H1 (cell line): ENCODE data around the gene PAK2. TPM values are rescaled to one million over a fixed set of nuclear protein-coding genes. Genes with fewer than 3 reads are reported as not detected.

Experiments
- CREB1 ChIP-seq: IDR thresholded peaks from 2 replicates; pipeline ENCODE4 v1.6.1; 2012; ENCODE audit warnings: inconsistent platforms
- PHF8 ChIP-seq: fragments of 200-600 bp; sonication (generic); conservative IDR thresholded peaks from 2 replicates; pipeline ENCODE4 v1.7.1; 2012; ENCODE audit warnings: low read depth, mild to moderate bottlenecking, inconsistent platforms, low read length, moderate library complexity
- polyA plus RNA-seq, 7 experiments: library from polyadenylated mRNA; depleted of rRNA in 3 of 7; stranded (reverse) in 5 of 7; unstranded in 2 of 7; fragments of >200 nt in 5 of 7; fragments of 200-250 nt in 2 of 7; gene quantifications; 1 replicate in 5 of 7; 2 replicates in 1 of 7; 4 replicates in 1 of 7; pipeline versions ENCODE4 v1.2.1 to v1.2.3, GENCODE V29; 2011 to 2013; ENCODE audit warnings: missing spikeins in 2 of 7, mixed read lengths in 2 of 7
- total RNA-seq: library from RNA; stranded (reverse); fragmentation: NEBNext Ultra II Directional; extraction: Animal tissue kit (Norgen Biotek cat#: 25700); gene quantifications from 2 replicates; pipeline ENCODE4 v1.2.1, GENCODE V29; 2021
- TF ChIP-seq, protein P1 (sequence below): fragments of 300-600 bp; sonication (generic); IDR thresholded peaks from 2 replicates; pipeline ENCODE4 v1.7.1; 2012; ENCODE audit warnings: low read length, moderate library complexity, mild to moderate bottlenecking, inconsistent platforms; ENCODE audit not compliant: insufficient replicate concordance

The PAK2 gene
- total and polyA plus RNA-seq, 2 of the 8 experiments (the other 6 are each of a cell fraction or from before 2014, with no cell fraction given): 13.1 to 60.5 TPM

DNA sequence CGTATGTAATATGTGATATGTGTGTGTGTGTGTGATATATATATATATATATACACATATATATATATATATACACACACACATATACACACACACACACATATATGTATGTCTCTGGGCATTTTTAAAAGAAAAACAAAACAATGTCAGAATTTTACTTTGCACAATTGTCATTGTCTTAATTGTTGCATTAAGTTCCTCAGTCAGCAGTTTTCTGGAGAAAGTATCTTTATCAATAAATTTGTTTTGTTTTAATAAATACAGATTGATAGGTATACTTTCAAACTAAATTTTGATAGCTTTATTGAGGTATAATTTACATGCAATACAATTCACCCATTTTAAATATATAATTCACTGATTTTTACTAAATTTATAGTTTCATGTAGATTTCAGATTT, 65.1 kb downstream of the PAK2 start (continued):
- TF ChIP-seq, protein P1, sequence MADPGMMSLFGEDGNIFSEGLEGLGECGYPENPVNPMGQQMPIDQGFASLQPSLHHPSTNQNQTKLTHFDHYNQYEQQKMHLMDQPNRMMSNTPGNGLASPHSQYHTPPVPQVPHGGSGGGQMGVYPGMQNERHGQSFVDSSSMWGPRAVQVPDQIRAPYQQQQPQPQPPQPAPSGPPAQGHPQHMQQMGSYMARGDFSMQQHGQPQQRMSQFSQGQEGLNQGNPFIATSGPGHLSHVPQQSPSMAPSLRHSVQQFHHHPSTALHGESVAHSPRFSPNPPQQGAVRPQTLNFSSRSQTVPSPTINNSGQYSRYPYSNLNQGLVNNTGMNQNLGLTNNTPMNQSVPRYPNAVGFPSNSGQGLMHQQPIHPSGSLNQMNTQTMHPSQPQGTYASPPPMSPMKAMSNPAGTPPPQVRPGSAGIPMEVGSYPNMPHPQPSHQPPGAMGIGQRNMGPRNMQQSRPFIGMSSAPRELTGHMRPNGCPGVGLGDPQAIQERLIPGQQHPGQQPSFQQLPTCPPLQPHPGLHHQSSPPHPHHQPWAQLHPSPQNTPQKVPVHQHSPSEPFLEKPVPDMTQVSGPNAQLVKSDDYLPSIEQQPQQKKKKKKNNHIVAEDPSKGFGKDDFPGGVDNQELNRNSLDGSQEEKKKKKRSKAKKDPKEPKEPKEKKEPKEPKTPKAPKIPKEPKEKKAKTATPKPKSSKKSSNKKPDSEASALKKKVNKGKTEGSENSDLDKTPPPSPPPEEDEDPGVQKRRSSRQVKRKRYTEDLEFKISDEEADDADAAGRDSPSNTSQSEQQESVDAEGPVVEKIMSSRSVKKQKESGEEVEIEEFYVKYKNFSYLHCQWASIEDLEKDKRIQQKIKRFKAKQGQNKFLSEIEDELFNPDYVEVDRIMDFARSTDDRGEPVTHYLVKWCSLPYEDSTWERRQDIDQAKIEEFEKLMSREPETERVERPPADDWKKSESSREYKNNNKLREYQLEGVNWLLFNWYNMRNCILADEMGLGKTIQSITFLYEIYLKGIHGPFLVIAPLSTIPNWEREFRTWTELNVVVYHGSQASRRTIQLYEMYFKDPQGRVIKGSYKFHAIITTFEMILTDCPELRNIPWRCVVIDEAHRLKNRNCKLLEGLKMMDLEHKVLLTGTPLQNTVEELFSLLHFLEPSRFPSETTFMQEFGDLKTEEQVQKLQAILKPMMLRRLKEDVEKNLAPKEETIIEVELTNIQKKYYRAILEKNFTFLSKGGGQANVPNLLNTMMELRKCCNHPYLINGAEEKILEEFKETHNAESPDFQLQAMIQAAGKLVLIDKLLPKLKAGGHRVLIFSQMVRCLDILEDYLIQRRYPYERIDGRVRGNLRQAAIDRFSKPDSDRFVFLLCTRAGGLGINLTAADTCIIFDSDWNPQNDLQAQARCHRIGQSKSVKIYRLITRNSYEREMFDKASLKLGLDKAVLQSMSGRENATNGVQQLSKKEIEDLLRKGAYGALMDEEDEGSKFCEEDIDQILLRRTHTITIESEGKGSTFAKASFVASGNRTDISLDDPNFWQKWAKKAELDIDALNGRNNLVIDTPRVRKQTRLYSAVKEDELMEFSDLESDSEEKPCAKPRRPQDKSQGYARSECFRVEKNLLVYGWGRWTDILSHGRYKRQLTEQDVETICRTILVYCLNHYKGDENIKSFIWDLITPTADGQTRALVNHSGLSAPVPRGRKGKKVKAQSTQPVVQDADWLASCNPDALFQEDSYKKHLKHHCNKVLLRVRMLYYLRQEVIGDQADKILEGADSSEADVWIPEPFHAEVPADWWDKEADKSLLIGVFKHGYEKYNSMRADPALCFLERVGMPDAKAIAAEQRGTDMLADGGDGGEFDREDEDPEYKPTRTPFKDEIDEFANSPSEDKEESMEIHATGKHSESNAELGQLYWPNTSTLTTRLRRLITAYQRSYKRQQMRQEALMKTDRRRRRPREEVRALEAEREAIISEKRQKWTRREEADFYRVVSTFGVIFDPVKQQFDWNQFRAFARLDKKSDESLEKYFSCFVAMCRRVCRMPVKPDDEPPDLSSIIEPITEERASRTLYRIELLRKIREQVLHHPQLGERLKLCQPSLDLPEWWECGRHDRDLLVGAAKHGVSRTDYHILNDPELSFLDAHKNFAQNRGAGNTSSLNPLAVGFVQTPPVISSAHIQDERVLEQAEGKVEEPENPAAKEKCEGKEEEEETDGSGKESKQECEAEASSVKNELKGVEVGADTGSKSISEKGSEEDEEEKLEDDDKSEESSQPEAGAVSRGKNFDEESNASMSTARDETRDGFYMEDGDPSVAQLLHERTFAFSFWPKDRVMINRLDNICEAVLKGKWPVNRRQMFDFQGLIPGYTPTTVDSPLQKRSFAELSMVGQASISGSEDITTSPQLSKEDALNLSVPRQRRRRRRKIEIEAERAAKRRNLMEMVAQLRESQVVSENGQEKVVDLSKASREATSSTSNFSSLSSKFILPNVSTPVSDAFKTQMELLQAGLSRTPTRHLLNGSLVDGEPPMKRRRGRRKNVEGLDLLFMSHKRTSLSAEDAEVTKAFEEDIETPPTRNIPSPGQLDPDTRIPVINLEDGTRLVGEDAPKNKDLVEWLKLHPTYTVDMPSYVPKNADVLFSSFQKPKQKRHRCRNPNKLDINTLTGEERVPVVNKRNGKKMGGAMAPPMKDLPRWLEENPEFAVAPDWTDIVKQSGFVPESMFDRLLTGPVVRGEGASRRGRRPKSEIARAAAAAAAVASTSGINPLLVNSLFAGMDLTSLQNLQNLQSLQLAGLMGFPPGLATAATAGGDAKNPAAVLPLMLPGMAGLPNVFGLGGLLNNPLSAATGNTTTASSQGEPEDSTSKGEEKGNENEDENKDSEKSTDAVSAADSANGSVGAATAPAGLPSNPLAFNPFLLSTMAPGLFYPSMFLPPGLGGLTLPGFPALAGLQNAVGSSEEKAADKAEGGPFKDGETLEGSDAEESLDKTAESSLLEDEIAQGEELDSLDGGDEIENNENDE: no peak
- TF ChIP-seq PHF8 (no peak), CREB1 (no peak)
